Lower leg skin (tissue), 3 donors: Measurements from ENCODE around the gene SYAP1.

Source experiments
- POLR2A ChIP-seq, 2 donors: fragments of 450-650 bp; IDR thresholded peaks; one replicate each; pipeline ENCODE4 v1.6.1; 2016 to 2017; ENCODE audit warnings: antibody characterized with exemption in 2 of 2, mild to moderate bottlenecking in 1 of 2, moderate library complexity in 1 of 2
- TF ChIP-seq, protein P1 (sequence below), 3 donors: fragments of 450-650 bp; IDR thresholded peaks; one replicate each; pipeline ENCODE4 v1.5.1; 2016; ENCODE audit warnings: antibody characterized with exemption in 3 of 3, mild to moderate bottlenecking in 3 of 3, moderate library complexity in 2 of 3

DNA sequence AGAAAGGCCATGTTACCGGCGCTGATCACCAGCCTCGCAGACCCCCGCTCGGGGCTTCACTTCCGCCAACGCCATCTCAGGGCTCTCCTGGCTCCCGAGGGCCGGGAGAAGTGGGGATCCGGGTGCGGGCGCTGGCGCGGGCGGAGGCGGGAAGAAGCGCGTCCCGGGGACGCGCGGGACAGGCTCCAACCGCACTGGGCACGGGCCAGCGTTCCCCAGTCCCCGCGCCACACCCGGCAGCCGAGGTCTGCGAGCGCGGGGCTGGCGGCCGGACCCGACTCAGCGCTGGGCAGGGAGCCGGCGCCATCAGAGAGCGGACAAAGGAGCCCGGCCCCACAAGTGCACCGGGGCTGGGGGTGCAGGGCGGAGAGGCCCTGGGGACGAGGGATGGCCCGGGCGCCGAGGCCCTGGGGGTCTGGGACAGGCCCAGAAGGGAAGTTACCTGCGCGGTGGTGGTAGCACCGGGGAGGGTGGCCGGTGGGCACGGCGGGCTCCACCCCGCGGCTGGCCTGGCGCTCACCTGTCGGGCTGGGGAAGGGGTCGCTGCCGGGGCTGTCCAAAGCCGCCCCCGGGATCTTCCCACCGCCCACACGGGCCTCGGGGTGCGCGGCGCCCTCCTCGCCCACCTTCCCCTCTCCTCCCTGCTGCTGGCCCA, 7.4 kb upstream of the SYAP1 start:
- TF ChIP-seq POLR2A (IDR thresholded peaks at IDR 0.05) = no peak
- TF ChIP-seq, protein P1, sequence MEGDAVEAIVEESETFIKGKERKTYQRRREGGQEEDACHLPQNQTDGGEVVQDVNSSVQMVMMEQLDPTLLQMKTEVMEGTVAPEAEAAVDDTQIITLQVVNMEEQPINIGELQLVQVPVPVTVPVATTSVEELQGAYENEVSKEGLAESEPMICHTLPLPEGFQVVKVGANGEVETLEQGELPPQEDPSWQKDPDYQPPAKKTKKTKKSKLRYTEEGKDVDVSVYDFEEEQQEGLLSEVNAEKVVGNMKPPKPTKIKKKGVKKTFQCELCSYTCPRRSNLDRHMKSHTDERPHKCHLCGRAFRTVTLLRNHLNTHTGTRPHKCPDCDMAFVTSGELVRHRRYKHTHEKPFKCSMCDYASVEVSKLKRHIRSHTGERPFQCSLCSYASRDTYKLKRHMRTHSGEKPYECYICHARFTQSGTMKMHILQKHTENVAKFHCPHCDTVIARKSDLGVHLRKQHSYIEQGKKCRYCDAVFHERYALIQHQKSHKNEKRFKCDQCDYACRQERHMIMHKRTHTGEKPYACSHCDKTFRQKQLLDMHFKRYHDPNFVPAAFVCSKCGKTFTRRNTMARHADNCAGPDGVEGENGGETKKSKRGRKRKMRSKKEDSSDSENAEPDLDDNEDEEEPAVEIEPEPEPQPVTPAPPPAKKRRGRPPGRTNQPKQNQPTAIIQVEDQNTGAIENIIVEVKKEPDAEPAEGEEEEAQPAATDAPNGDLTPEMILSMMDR (IDR thresholded peaks at IDR 0.05) = no peak
